GM23338 (cell line): ENCODE measurements around the gene CPXM1. TPM values are rescaled to one million over a fixed set of nuclear protein-coding genes. Genes with fewer than 3 reads are reported as not detected.

ENCODE experiments used
- ATAC-seq: fragments of 200-7000 bp; cut with Tn5 transposase; 3 replicates; pipeline ENCODE4 v1.9.1; 2020
- DNase-seq: peaks from one replicate; pipeline ENCODE4 v3.0.0-alpha.2; 2015; ENCODE audit warnings: low spot score
- H2AFZ ChIP-seq: fragments of 200-600 bp; sonication (generic); 2 replicates; pipeline ENCODE4 v1.8.0; 2016; ENCODE audit warnings: antibody characterized with exemption, mild to moderate bottlenecking, moderate library complexity
- H3F3A ChIP-seq: fragments of 200-600 bp; sonication (generic); replicated peaks from 2 replicates; pipeline ENCODE4 v1.8.0; 2017; ENCODE audit warnings: antibody characterized with exemption, mixed run types, low read depth
- H3K27ac ChIP-seq: fragments of 200-600 bp; sonication (generic); 2 replicates; pipeline ENCODE4 v1.6.1; 2016; ENCODE audit warnings: low read depth
- H3K27me3 ChIP-seq: fragments of 200-600 bp; sonication (generic); 2 replicates; pipeline ENCODE4 v1.8.0; 2016; ENCODE audit warnings: mild to moderate bottlenecking, mixed run types, moderate library complexity; ENCODE audit not compliant: insufficient read depth
- H3K36me3 ChIP-seq: fragments of 200-600 bp; sonication (generic); 2 replicates; pipeline ENCODE4 v1.8.0; 2016; ENCODE audit warnings: mild to moderate bottlenecking; ENCODE audit not compliant: insufficient read depth
- H3K4me1 ChIP-seq: fragments of 200-600 bp; sonication (generic); 2 replicates; pipeline ENCODE4 v1.8.0; 2016; ENCODE audit warnings: mild to moderate bottlenecking, moderate library complexity; ENCODE audit not compliant: insufficient read depth
- H3K4me2 ChIP-seq: fragments of 200-600 bp; sonication (generic); 2 replicates; pipeline ENCODE4 v1.7.1; 2017; ENCODE audit warnings: mixed run types
- H3K4me3 ChIP-seq: fragments of 200-600 bp; sonication (generic); 2 replicates; pipeline ENCODE4 v1.6.1; 2016; ENCODE audit warnings: mixed run types
- H3K79me2 ChIP-seq: fragments of 200-600 bp; sonication (generic); replicated peaks from 2 replicates; pipeline ENCODE4 v1.8.0; 2017; ENCODE audit warnings: mild to moderate bottlenecking; ENCODE audit not compliant: insufficient read depth
- H3K9me2 ChIP-seq: fragments of 200-600 bp; sonication (generic); 2 replicates; pipeline ENCODE4 v1.8.0; 2017; ENCODE audit not compliant: insufficient read depth
- H4K20me1 ChIP-seq: fragments of 200-600 bp; sonication (generic); replicated peaks from 2 replicates; pipeline ENCODE4 v1.8.0; 2017; ENCODE audit warnings: mild to moderate bottlenecking; ENCODE audit not compliant: insufficient read depth
- H3K27ac Mint-ChIP-seq: 2 replicates; pipeline ENCODE4 v1.8.0; 2020; ENCODE audit warnings: inconsistent platforms, mild to moderate bottlenecking, moderate library complexity, mixed read lengths
- H3K27me3 Mint-ChIP-seq: 3 replicates; pipeline ENCODE4 v1.8.0; 2022; ENCODE audit warnings: low read depth, mild to moderate bottlenecking, moderate library complexity, mixed read lengths, inconsistent platforms; ENCODE audit not compliant: insufficient read depth, poor library complexity
- H3K36me3 Mint-ChIP-seq: 3 replicates; pipeline ENCODE4 v1.8.0; 2021; ENCODE audit warnings: low read depth, mild to moderate bottlenecking, inconsistent platforms, moderate library complexity, mixed read lengths
- H3K4me1 Mint-ChIP-seq: 3 replicates; pipeline ENCODE4 v1.8.0; 2020; ENCODE audit warnings: mild to moderate bottlenecking, inconsistent platforms, mixed read lengths
- H3K4me3 Mint-ChIP-seq: 3 replicates; pipeline ENCODE4 v1.8.0; 2021; ENCODE audit warnings: moderate library complexity, mild to moderate bottlenecking, inconsistent platforms, mixed read lengths
- H3K9me3 Mint-ChIP-seq: 3 replicates; pipeline ENCODE4 v1.8.0; 2020; ENCODE audit warnings: moderate library complexity, mild to moderate bottlenecking, inconsistent platforms, mixed read lengths
- CREB1 ChIP-seq: fragments of 250-450 bp; sonication (Bioruptor Pico); IDR thresholded peaks from 2 replicates; pipeline ENCODE4 v1.5.0; 2020; ENCODE audit warnings: low read depth, mild to moderate bottlenecking, moderate library complexity
- CTCF ChIP-seq, 2 experiments: fragments of 200-600 bp in 1 of 2; sonication (generic) in 1 of 2; conservative IDR thresholded peaks; 2 replicates each; pipeline versions ENCODE4 v1.5.1 to v1.6.1; 2016 to 2017; ENCODE audit warnings: antibody characterized with exemption in 2 of 2, low read depth in 2 of 2, mild to moderate bottlenecking in 2 of 2, moderate library complexity in 1 of 2
- ETS1 ChIP-seq: IDR thresholded peaks from 2 replicates; pipeline ENCODE4 v1.6.1; 2016; ENCODE audit warnings: antibody characterized with exemption
- EZH2 ChIP-seq: fragments of 200-600 bp; sonication (generic); IDR thresholded peaks from one replicate; pipeline ENCODE4 v1.8.0; 2017; ENCODE audit warnings: antibody characterized with exemption, mild to moderate bottlenecking, low read depth; ENCODE audit not compliant: unreplicated experiment
- EZH2phosphoT487 ChIP-seq: fragments of 200-600 bp; sonication (generic); IDR thresholded peaks from one replicate; pipeline ENCODE4 v1.8.1; 2018; ENCODE audit warnings: antibody characterized with exemption; ENCODE audit not compliant: unreplicated experiment
- JUNB ChIP-seq: IDR thresholded peaks from one replicate; pipeline ENCODE4 v1.6.1; 2016; ENCODE audit warnings: antibody characterized with exemption; ENCODE audit not compliant: unreplicated experiment
- NANOG ChIP-seq: IDR thresholded peaks from 2 replicates; pipeline ENCODE4 v1.6.1; 2016; ENCODE audit warnings: antibody characterized with exemption, borderline replicate concordance
- POLR2AphosphoS5 ChIP-seq: IDR thresholded peaks from 2 replicates; pipeline ENCODE4 v1.6.1; 2016; ENCODE audit warnings: antibody characterized with exemption, low read depth
- REST ChIP-seq: IDR thresholded peaks from one replicate; pipeline ENCODE4 v1.6.1; 2018; ENCODE audit warnings: antibody characterized with exemption; ENCODE audit not compliant: unreplicated experiment
- STAT1 ChIP-seq: IDR thresholded peaks from one replicate; pipeline ENCODE4 v1.6.1; 2016; ENCODE audit warnings: antibody characterized with exemption; ENCODE audit not compliant: unreplicated experiment
- ZNF114 ChIP-seq: fragments of 250-450 bp; sonication (Bioruptor Pico); IDR thresholded peaks from 2 replicates; pipeline ENCODE4 v1.5.0; 2020; ENCODE audit warnings: mild to moderate bottlenecking, moderate library complexity
- ZNF331 ChIP-seq: fragments of 250-450 bp; sonication (Bioruptor Pico); IDR thresholded peaks from 2 replicates; pipeline ENCODE4 v1.5.0; 2020; ENCODE audit warnings: low read depth, mild to moderate bottlenecking, moderate library complexity
- ZNF462 ChIP-seq: fragments of 250-450 bp; sonication (Bioruptor Pico); IDR thresholded peaks from 2 replicates; pipeline ENCODE4 v1.5.0; 2020; ENCODE audit warnings: mild to moderate bottlenecking, moderate library complexity
- polyA plus RNA-seq: library from polyadenylated mRNA; unstranded; fragments of >200 nt; fragmentation: Nextera tagmentation; extraction: Ambion mirVana; gene quantifications from 2 replicates; pipeline ENCODE4 v1.2.1, GENCODE V29; 2016
- total RNA-seq: library from RNA; depleted of rRNA; stranded (reverse); fragments of >200 nt; shearing (Covaris generic); gene quantifications from 2 replicates; pipeline ENCODE4 v1.2.3, GENCODE V29; 2014

Gene CPXM1
- total and polyA plus RNA-seq, 2 experiments from 2014 or later, result 17.0 to 29.3 TPM

GRCh38 chr20:2796011-2796660 is 4.3 kb downstream of the CPXM1 start:
- H3K36me3 ChIP-seq, result no peaks in the 10 kb centered on the region
- TF ChIP-seq ETS1 (no peak), STAT1 (no peak), CREB1 (no peak), NANOG (no peak), CTCF (conservative IDR thresholded peaks at IDR 0.05; ENCODE audit: low read depth in 2 of 2) (no peak), POLR2AphosphoS5 (no peak), JUNB (no peak), ZNF114 (CRISPR knock-in tag) (no peak), REST (no peak), ZNF462 (CRISPR knock-in tag) (no peak), EZH2phosphoT487 (no peak), ZNF331 (no peak), EZH2 (no peak)
- no peaks in the 10 kb centered on the region for H3K9me2 ChIP-seq
- Mint-ChIP-seq H3K4me1 (peaks cover 20% of the 10 kb centered on the region), H3K27ac (no peak overlapping the region), H3K4me3 (no peak overlapping the region), H3K27me3 (peaks cover 16% of the 10 kb centered on the region), H3K9me3 (no peaks in the 10 kb centered on the region), H3K36me3 (peaks cover 33% of the 10 kb centered on the region)
- peaks cover 8% of the 10 kb centered on the region; the same call in 1 of the 2 replicates for H4K20me1 ChIP-seq
- H2AFZ ChIP-seq, result no peak overlapping the region
- H3K4me2 ChIP-seq, result no peak overlapping the region
- no peaks in the 10 kb centered on the region for H3K79me2 ChIP-seq
- H3F3A ChIP-seq, result 0 out of 2 replicates have a peak, but pooled peaks cover 4% of the 10 kb centered on the region
- no peak overlapping the region for H3K4me3 ChIP-seq
- H3K27ac ChIP-seq, result no peak overlapping the region
- peaks cover 13% of the 10 kb centered on the region; the same call in 1 of the 2 replicates for H3K4me1 ChIP-seq
- DNase-seq (no peak), ATAC-seq (no peak)
- peaks cover 23% of the 10 kb centered on the region for H3K27me3 ChIP-seq
